ENCODE measurements around the gene GMCL2.

DNA sequence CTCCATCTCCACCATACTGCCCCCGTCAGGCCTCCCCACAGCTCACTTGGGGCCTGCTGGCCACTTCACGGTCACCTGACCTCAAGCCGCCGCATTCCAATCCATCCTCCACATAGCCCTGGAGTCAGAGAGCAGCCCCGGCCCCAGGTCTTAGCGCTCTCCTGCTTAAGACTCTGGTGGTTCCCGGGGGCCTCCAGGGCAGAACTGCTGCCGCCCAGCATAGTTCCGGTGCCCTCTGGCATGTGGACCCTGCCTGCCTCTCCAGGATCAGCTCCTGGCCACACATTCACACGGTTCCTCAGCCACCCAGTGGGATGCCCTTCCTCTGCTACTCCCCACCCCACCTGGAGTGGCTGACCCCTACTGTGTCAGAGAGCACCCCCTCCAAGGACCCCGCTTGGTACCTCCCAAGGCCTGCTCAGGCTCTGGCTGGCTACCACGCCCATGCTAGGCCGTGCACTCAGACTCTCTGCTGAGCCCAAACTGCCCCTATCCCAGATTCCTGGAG lies 36.7 kb upstream of the GMCL2 start:
- TF ChIP-seq, protein P1, sequence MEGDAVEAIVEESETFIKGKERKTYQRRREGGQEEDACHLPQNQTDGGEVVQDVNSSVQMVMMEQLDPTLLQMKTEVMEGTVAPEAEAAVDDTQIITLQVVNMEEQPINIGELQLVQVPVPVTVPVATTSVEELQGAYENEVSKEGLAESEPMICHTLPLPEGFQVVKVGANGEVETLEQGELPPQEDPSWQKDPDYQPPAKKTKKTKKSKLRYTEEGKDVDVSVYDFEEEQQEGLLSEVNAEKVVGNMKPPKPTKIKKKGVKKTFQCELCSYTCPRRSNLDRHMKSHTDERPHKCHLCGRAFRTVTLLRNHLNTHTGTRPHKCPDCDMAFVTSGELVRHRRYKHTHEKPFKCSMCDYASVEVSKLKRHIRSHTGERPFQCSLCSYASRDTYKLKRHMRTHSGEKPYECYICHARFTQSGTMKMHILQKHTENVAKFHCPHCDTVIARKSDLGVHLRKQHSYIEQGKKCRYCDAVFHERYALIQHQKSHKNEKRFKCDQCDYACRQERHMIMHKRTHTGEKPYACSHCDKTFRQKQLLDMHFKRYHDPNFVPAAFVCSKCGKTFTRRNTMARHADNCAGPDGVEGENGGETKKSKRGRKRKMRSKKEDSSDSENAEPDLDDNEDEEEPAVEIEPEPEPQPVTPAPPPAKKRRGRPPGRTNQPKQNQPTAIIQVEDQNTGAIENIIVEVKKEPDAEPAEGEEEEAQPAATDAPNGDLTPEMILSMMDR (IDR thresholded peaks at IDR 0.05) = no peak
- TF ChIP-seq POLR2AphosphoS5 (IDR thresholded peaks at IDR 0.05) (peak in 1 of 4 donors; percentile 4), EP300 (IDR thresholded peaks at IDR 0.05) (no peak), POLR2A (IDR thresholded peaks at IDR 0.05) (no peak)

Measured in sigmoid colon (tissue), 4 donors.